Measurements from ENCODE around the gene ENO1.

The ENO1 gene

GRCh38 chr1:8883491-8883890, 5.0 kb upstream of the ENO1 start:
- no peak for ATAC-seq
- TF ChIP-seq OSR1 (CRISPR knock-in tag; IDR thresholded peaks at IDR 0.05) (no peak), TSHZ2 (CRISPR knock-in tag; IDR thresholded peaks at IDR 0.05) (no peak), ZNF565 (CRISPR knock-in tag; conservative IDR thresholded peaks at IDR 0.05; ENCODE audit: low read depth) (no peak), PATZ1 (CRISPR knock-in tag; IDR thresholded peaks at IDR 0.05; ENCODE audit: borderline replicate concordance) (no peak), SNAI2 (CRISPR knock-in tag; IDR thresholded peaks at IDR 0.05) (no peak), ISL1 (CRISPR knock-in tag; IDR thresholded peaks at IDR 0.05) (no peak), ZC3H10 (CRISPR knock-in tag; IDR thresholded peaks at IDR 0.05) (no peak), TOX (CRISPR knock-in tag; IDR thresholded peaks at IDR 0.05; ENCODE audit: borderline replicate concordance) (no peak), ZFP3 (CRISPR knock-in tag; IDR thresholded peaks at IDR 0.05) (no peak), GLIS3 (CRISPR knock-in tag; IDR thresholded peaks at IDR 0.05) (no peak), ZNF8 (CRISPR knock-in tag; IDR thresholded peaks at IDR 0.05) (no peak)

GRCh38 chr1:8879922-8880676, 1.6 kb upstream of the ENO1 start:
- no peak for TF ChIP-seq ZNF8 (CRISPR knock-in tag; IDR thresholded peaks at IDR 0.05)
- TF ChIP-seq CSDC2 (CRISPR knock-in tag; IDR thresholded peaks at IDR 0.05): no peak
- TF ChIP-seq SNAI2 (CRISPR knock-in tag; IDR thresholded peaks at IDR 0.05): no peak
- TF ChIP-seq CREB5 (CRISPR knock-in tag; IDR thresholded peaks at IDR 0.05; ENCODE audit: low read depth): no peak
- peak; percentile 47 for ATAC-seq

- TF ChIP-seq SNAI2 (CRISPR knock-in tag; IDR thresholded peaks at IDR 0.05): no peak
- TF ChIP-seq ZNF8 (CRISPR knock-in tag; IDR thresholded peaks at IDR 0.05): no peak
- TF ChIP-seq OSR1 (CRISPR knock-in tag; IDR thresholded peaks at IDR 0.05): no peak
- no peak for TF ChIP-seq ZFP30 (CRISPR knock-in tag; IDR thresholded peaks at IDR 0.05)
- no peak for TF ChIP-seq TCF4 (CRISPR knock-in tag; IDR thresholded peaks at IDR 0.05; ENCODE audit: borderline replicate concordance)
- no peak for TF ChIP-seq TSHZ2 (CRISPR knock-in tag; IDR thresholded peaks at IDR 0.05)
- no peak for TF ChIP-seq BACH2 (CRISPR knock-in tag; IDR thresholded peaks at IDR 0.05; ENCODE audit: borderline replicate concordance)
- no peak for TF ChIP-seq RARB (CRISPR knock-in tag; IDR thresholded peaks at IDR 0.05)
- TF ChIP-seq ARNTL (CRISPR knock-in tag; IDR thresholded peaks at IDR 0.05; ENCODE audit: borderline replicate concordance, low read depth): no peak
- TF ChIP-seq ISL1 (CRISPR knock-in tag; IDR thresholded peaks at IDR 0.05): no peak
- TF ChIP-seq CSDC2 (CRISPR knock-in tag; IDR thresholded peaks at IDR 0.05): no peak
- TF ChIP-seq ZC3H10 (CRISPR knock-in tag; IDR thresholded peaks at IDR 0.05): no peak
- TF ChIP-seq TOX (CRISPR knock-in tag; IDR thresholded peaks at IDR 0.05; ENCODE audit: borderline replicate concordance): no peak
- TF ChIP-seq ZNF565 (CRISPR knock-in tag; conservative IDR thresholded peaks at IDR 0.05; ENCODE audit: low read depth): no peak
- no peak for TF ChIP-seq CSRNP3 (CRISPR knock-in tag; IDR thresholded peaks at IDR 0.05)
- no peak for TF ChIP-seq ZNF70 (CRISPR knock-in tag; IDR thresholded peaks at IDR 0.05)
- no peak for TF ChIP-seq PATZ1 (CRISPR knock-in tag; IDR thresholded peaks at IDR 0.05; ENCODE audit: borderline replicate concordance)
- no peak for TF ChIP-seq POU6F1 (CRISPR knock-in tag; IDR thresholded peaks at IDR 0.05; ENCODE audit: borderline replicate concordance, low read depth)
- TF ChIP-seq ESRRG (CRISPR knock-in tag; IDR thresholded peaks at IDR 0.05): no peak
- ATAC-seq: no peak
These were observed 1.0 kb upstream of the ENO1 start for GRCh38 chr1:8879464-8879921.

All from SK-N-SH treated with all-trans-retinoic acid at 6 μM for 48 hours (cell line).